ENCODE data around the gene NT5C2. TPM values are rescaled to one million over a fixed set of nuclear protein-coding genes. Genes with fewer than 3 reads are reported as not detected.
"Not testable (repeated sequence)": the region's sequence is repeated elsewhere in the genome, so short reads cannot be mapped to it uniquely, and the experiment has no call there.

The NT5C2 gene
- total RNA-seq, 1 experiment from 2014 or later = 26.9 TPM

- DNase-seq (ENCODE audit: low read depth) = no peak
These were observed 9.2 kb upstream of the NT5C2 start for GRCh38 chr10:103202319-103202718.

- DNase-seq (ENCODE audit: low read depth) = no peak
These were observed 6.4 kb upstream of the NT5C2 start for GRCh38 chr10:103199488-103199887.

GRCh38 chr10:103198648-103199047, 5.6 kb upstream of the NT5C2 start:
- no peak for DNase-seq (ENCODE audit: low read depth)

- DNase-seq (ENCODE audit: low read depth) = no peak
These were observed 4.8 kb upstream of the NT5C2 start for GRCh38 chr10:103197903-103198302.

- DNase-seq (ENCODE audit: low read depth) = peak; percentile 83
These were observed 4.1 kb upstream of the NT5C2 start for GRCh38 chr10:103197174-103197573.

- DNase-seq (ENCODE audit: low read depth) = no peak
These were observed 3.4 kb upstream of the NT5C2 start for GRCh38 chr10:103196516-103196915.

GRCh38 chr10:103193820-103194529, 903 bp upstream of the NT5C2 start:
- DNase-seq (ENCODE audit: low read depth) = no peak

GRCh38 chr10:103192451-103193106, 493 bp downstream of the NT5C2 start:
- DNase-seq (ENCODE audit: low read depth) = peak; percentile 82

- no peak for DNase-seq (ENCODE audit: low read depth)
These were observed 1.0 kb downstream of the NT5C2 start for GRCh38 chr10:103192089-103192450.

GRCh38 chr10:103191198-103191597, 1.9 kb downstream of the NT5C2 start:
- not testable (repeated sequence) for DNase-seq (ENCODE audit: low read depth)

- DNase-seq (ENCODE audit: low read depth) = no peak
These were observed 4.2 kb downstream of the NT5C2 start for GRCh38 chr10:103188853-103189252.

- DNase-seq (ENCODE audit: low read depth) = no peak
These were observed 6.9 kb downstream of the NT5C2 start for GRCh38 chr10:103186128-103186527.

- DNase-seq (ENCODE audit: low read depth) = no peak
These were observed 8.5 kb downstream of the NT5C2 start for GRCh38 chr10:103184615-103185014.

GRCh38 chr10:103183991-103184451, 9.1 kb downstream of the NT5C2 start:
- not testable (repeated sequence) for DNase-seq (ENCODE audit: low read depth)

GRCh38 chr10:103181244-103181643, 11.8 kb downstream of the NT5C2 start:
- DNase-seq (ENCODE audit: low read depth) = no peak

GRCh38 chr10:103180491-103180890, 12.6 kb downstream of the NT5C2 start:
- DNase-seq (ENCODE audit: low read depth) = no peak

- DNase-seq (ENCODE audit: low read depth) = no peak
These were observed 15.9 kb downstream of the NT5C2 start for GRCh38 chr10:103177123-103177522.

GRCh38 chr10:103175580-103176285, 17.3 kb downstream of the NT5C2 start:
- DNase-seq (ENCODE audit: low read depth) = no peak

GRCh38 chr10:103174324-103174723, 18.7 kb downstream of the NT5C2 start:
- DNase-seq (ENCODE audit: low read depth) = not testable (repeated sequence)

- no peak for DNase-seq (ENCODE audit: low read depth)
These were observed 21.8 kb downstream of the NT5C2 start for GRCh38 chr10:103171278-103171677.

GRCh38 chr10:103168438-103168837, 24.6 kb downstream of the NT5C2 start:
- no peak for DNase-seq (ENCODE audit: low read depth)

- DNase-seq (ENCODE audit: low read depth) = not testable (repeated sequence)
These were observed 25.5 kb downstream of the NT5C2 start for GRCh38 chr10:103167554-103167953.

- no peak for DNase-seq (ENCODE audit: low read depth)
These were observed 26.5 kb downstream of the NT5C2 start for GRCh38 chr10:103166523-103166922.
